K562 (cell line): ENCODE data around the gene ALK. TPM values are rescaled to one million over a fixed set of nuclear protein-coding genes. Genes with fewer than 3 reads are reported as not detected.

Source experiments
- ATAC-seq: fragments of 200-7000 bp; cut with Tn5 transposase; 3 replicates; pipeline ENCODE4 v1.9.1; 2020; ENCODE audit warnings: moderate library complexity
- BruUV-seq: library from RNA; stranded (reverse); fragments of 400-500 nt; replicated peaks from 2 replicates; lab custom pipeline; 2021; lab: Mats Ljungman, UMichigan
- CTCF ChIA-PET: fragments of 300-600 bp; formaldehyde crosslinking; extraction: SDS; loops from one replicate; lab custom pipeline; 2021; ENCODE audit warnings: low intra/inter-chr PET ratio; lab: Yijun Ruan, JAX
- POLR2A ChIA-PET: fragments of 300-600, 350-650 bp; sonication (Branson Sonifier 250); formaldehyde crosslinking; extraction: SDS; loops from one replicate; lab custom pipeline; 2021; ENCODE audit warnings: antibody characterized with exemption, inconsistent platforms; lab: Yijun Ruan, JAX
- DNase-seq, 4 experiments: peaks; one replicate each; pipeline versions ENCODE4 v3.0.0 to v3.0.0-alpha.2; 2011 to 2018; ENCODE audit warnings: low spot score in 3 of 4, mixed read lengths in 3 of 4; ENCODE audit errors: extremely low read depth in 1 of 4
- FAIRE-seq: peaks from 2 replicates; lab custom pipeline; 2011; peaks lifted over from hg19 to GRCh38; lab: Jason Lieb, UNC
- H2AFZ ChIP-seq: 2 replicates; pipeline ENCODE4 v1.6.0; 2011; ENCODE audit warnings: low read depth, low read length, control low read depth, inconsistent platforms
- H3K27ac ChIP-seq: fragments of 200-600 bp; 3 replicates; pipeline ENCODE4 v1.8.0; 2011; ENCODE audit warnings: low read depth, mild to moderate bottlenecking, control low read depth, inconsistent platforms, low read length, moderate library complexity, mixed read lengths; ENCODE audit errors: extremely low read depth
- H3K27me3 ChIP-seq, 2 experiments: fragments of 300-600 bp in 1 of 2; 2 replicates in 1 of 2; 3 replicates in 1 of 2; pipeline versions ENCODE4 v1.6.0 to v1.8.0; 2011; ENCODE audit warnings: inconsistent platforms in 2 of 2, low read length in 2 of 2, mild to moderate bottlenecking in 1 of 2, mixed read lengths in 1 of 2, moderate library complexity in 1 of 2; ENCODE audit not compliant: control insufficient read depth in 2 of 2, insufficient read depth in 2 of 2
- H3K36me3 ChIP-seq: fragments of 300-600 bp; 3 replicates; pipeline ENCODE4 v1.8.0; 2011; ENCODE audit warnings: mild to moderate bottlenecking, low read length, inconsistent platforms; ENCODE audit not compliant: control insufficient read depth, insufficient read depth
- H3K4me1 ChIP-seq, 2 experiments: fragments of 200-600 bp in 1 of 2; replicated peaks in 1 of 2; 2 replicates in 1 of 2; 3 replicates in 1 of 2; pipeline versions ENCODE4 v1.5.1 to v1.8.0; 2011; ENCODE audit warnings: inconsistent platforms in 2 of 2, low read length in 2 of 2, mild to moderate bottlenecking in 1 of 2, mixed read lengths in 1 of 2, moderate library complexity in 1 of 2; ENCODE audit not compliant: control insufficient read depth in 2 of 2, insufficient read depth in 2 of 2
- H3K4me2 ChIP-seq: 2 replicates; pipeline ENCODE4 v1.6.1; 2011; ENCODE audit warnings: low read length, control low read depth, inconsistent platforms, mixed read lengths; ENCODE audit not compliant: insufficient read depth
- H3K4me3 ChIP-seq: fragments of 200-600 bp; sonication (generic), shearing (Covaris generic); 2 replicates; pipeline ENCODE4 v1.5.1; 2016; ENCODE audit warnings: control low read depth, inconsistent platforms
- H3K79me2 ChIP-seq: fragments of 200-600 bp; 3 replicates; pipeline ENCODE4 v1.8.0; 2011; ENCODE audit warnings: low read length, inconsistent platforms; ENCODE audit not compliant: control insufficient read depth, insufficient read depth
- H3K9ac ChIP-seq, 2 experiments: 2 replicates each; pipeline versions ENCODE4 v1.6.0 to v1.6.1; 2011; ENCODE audit warnings: low read depth in 2 of 2, low read length in 2 of 2, control low read depth in 1 of 2, inconsistent platforms in 1 of 2, mild to moderate bottlenecking in 1 of 2, mixed read lengths in 1 of 2; ENCODE audit not compliant: insufficient read depth in 1 of 2
- H3K9me1 ChIP-seq: one replicate; pipeline ENCODE4 v1.6.0; 2011; ENCODE audit warnings: inconsistent platforms, mild to moderate bottlenecking, low read length, moderate library complexity; ENCODE audit not compliant: control insufficient read depth, insufficient read depth
- H3K9me3 ChIP-seq: replicated peaks from 2 replicates; pipeline ENCODE4 v1.5.1; 2011; ENCODE audit warnings: low read depth, low read length, inconsistent platforms; ENCODE audit not compliant: control insufficient read depth, insufficient read depth
- H4K20me1 ChIP-seq: replicated peaks from 2 replicates; pipeline ENCODE4 v1.6.1; 2011; ENCODE audit warnings: low read length, inconsistent platforms, mixed read lengths; ENCODE audit not compliant: control insufficient read depth, insufficient read depth
- CHD4 ChIP-seq: fragments of 200-600 bp; sonication (generic); IDR thresholded peaks from 3 replicates; pipeline ENCODE4 v1.6.1; 2012; ENCODE audit warnings: low read depth, mild to moderate bottlenecking, mixed read lengths, low read length, inconsistent platforms; ENCODE audit not compliant: insufficient read depth, insufficient replicate concordance, poor library complexity, severe bottlenecking
- CREB5 ChIP-seq: fragments of 250-450 bp; sonication (Bioruptor Pico); IDR thresholded peaks from 2 replicates; pipeline ENCODE4 v1.5.0; 2020; ENCODE audit warnings: mild to moderate bottlenecking
- DEAF1 ChIP-seq: fragments of 450-650 bp; formaldehyde crosslinking; IDR thresholded peaks from 2 replicates; pipeline ENCODE4 v1.4.0; 2020; ENCODE audit warnings: mild to moderate bottlenecking, moderate library complexity
- FUS ChIP-seq: fragments of 200-400 bp; formaldehyde crosslinking; optimal IDR thresholded peaks from 2 replicates; pipeline ENCODE3; 2017; ENCODE audit warnings: low read depth, low read length
- HEY1 ChIP-seq: fragments of 250-450 bp; sonication (Bioruptor Pico); IDR thresholded peaks from 2 replicates; pipeline ENCODE4 v1.5.0; 2020; ENCODE audit warnings: mild to moderate bottlenecking, moderate library complexity, borderline replicate concordance
- HMGN3 ChIP-seq: IDR thresholded peaks from 2 replicates; pipeline ENCODE4 v1.6.1; 2011; ENCODE audit warnings: borderline replicate concordance, low read depth, mild to moderate bottlenecking, mixed read lengths, low read length; ENCODE audit not compliant: insufficient read length; ENCODE audit errors: extremely low read depth
- MBD2 ChIP-seq: sonication (generic); IDR thresholded peaks from 2 replicates; pipeline ENCODE4 v1.6.1; 2016; ENCODE audit warnings: low read depth, borderline replicate concordance
- NFRKB ChIP-seq: fragments of 450-650 bp; IDR thresholded peaks from 2 replicates; pipeline ENCODE4 v1.6.1; 2016; ENCODE audit warnings: low read depth
- NR4A1 ChIP-seq, 2 experiments: fragments of 250-450 bp in 1 of 2; fragments of 450-650 bp in 1 of 2; sonication (Bioruptor Pico) in 1 of 2; IDR thresholded peaks; 2 replicates each; pipeline versions ENCODE4 v1.4.0 to v1.6.1; 2016 to 2020; ENCODE audit warnings: mild to moderate bottlenecking in 2 of 2, missing compliant biosample characterization in 1 of 2, missing genetic modification characterization in 1 of 2, moderate library complexity in 1 of 2
- RFX7 ChIP-seq: fragments of 250-450 bp; sonication (Bioruptor Pico); IDR thresholded peaks from 2 replicates; pipeline ENCODE4 v1.5.1; 2021; ENCODE audit warnings: mild to moderate bottlenecking
- THAP7 ChIP-seq: fragments of 250-450 bp; sonication (Bioruptor Pico); IDR thresholded peaks from 2 replicates; pipeline ENCODE4 v1.5.0; 2021
- ZNF586 ChIP-seq: fragments of 450-650 bp; formaldehyde crosslinking; conservative IDR thresholded peaks from 2 replicates; pipeline ENCODE4 v1.4.0; 2020; ENCODE audit warnings: mild to moderate bottlenecking, moderate library complexity
- WGBS: fragments of 100-300 bp; shearing (Covaris generic); methylation state at CpG from one replicate; pipeline ENCODE4 v1.1.6; 2016; ENCODE audit warnings: low coverage, mixed read lengths; ENCODE audit not compliant: insufficient coverage; ENCODE audit errors: missing lambda C conversion rate; 5-methylcytosine and 5-hydroxymethylcytosine counted together
- in situ Hi-C: fragments of 300-500 bp; cut with MboI; formaldehyde crosslinking; loops from 4 replicates; pipeline ENCODE4 v1.15.0; 2018; ENCODE audit warnings: inconsistent platforms, mixed read lengths
- intact Hi-C: fragments of 100-400 bp; cut with micrococcal nuclease; formaldehyde crosslinking; loops from 2 replicates; pipeline ENCODE4 v1.14.2; 2022
- polyA plus RNA-seq, 8 experiments: library from polyadenylated mRNA; depleted of rRNA in 4 of 8; stranded (reverse) in 5 of 8; unstranded in 3 of 8; fragments of >200 nt; fragmentation: Nextera tagmentation in 2 of 8; fragmentation: Illumina TruSeq in 1 of 8; extraction: Ambion mirVana in 2 of 8; extraction: Trizol in 1 of 8; gene quantifications; 2 replicates each; pipeline versions ENCODE4 v1.2.1 to v1.2.3, GENCODE V29; 2011 to 2014; ENCODE audit warnings: inconsistent platforms in 1 of 8, missing spikeins in 1 of 8
- total RNA-seq, 7 experiments: library from RNA; depleted of rRNA in 6 of 7; stranded (reverse); fragments of >200 nt in 6 of 7; fragmentation: Illumina TruSeq in 2 of 7; extraction: Trizol in 2 of 7; gene quantifications; 2 replicates each; pipeline versions ENCODE4 v1.2.1 to v1.2.3, GENCODE V29; 2011 to 2021; ENCODE audit warnings: low replicate concordance in 1 of 7

Gene ALK
- total and polyA plus RNA-seq, 9 of the 15 experiments (the other 6 are each of a cell fraction or from before 2014, with no cell fraction given), result not detected

GRCh38 chr2:29697715-29698114, 223.7 kb downstream of the ALK start:
- intact Hi-C loops, result no loop called here
- no peaks in the 10 kb centered on the region for H3K79me2 ChIP-seq
- DNase-seq, result no peak
- 0% methylated on average over 2 of the region's 2 CpGs for WGBS
- H4K20me1 ChIP-seq, result no peaks in the 10 kb centered on the region; the same call in 1 of the 2 replicates
- no peak for FAIRE-seq
- ATAC-seq, result no peak
- in situ Hi-C loops, result no loop called here
- H3K4me3 ChIP-seq, result no peak overlapping the region
- BruUV-seq, result no TSS peak
- H3K9me3 ChIP-seq, result no peaks in the 10 kb centered on the region
- no peaks in the 10 kb centered on the region for H3K9me1 ChIP-seq
- no peaks in the 10 kb centered on the region for H3K4me1 ChIP-seq
- no peak overlapping the region for H3K27ac ChIP-seq
- POLR2A ChIA-PET, result no interaction called here
- H3K9ac ChIP-seq, result no peak overlapping the region
- no peaks in the 10 kb centered on the region for H3K36me3 ChIP-seq
- no peak overlapping the region for H2AFZ ChIP-seq
- CTCF ChIA-PET, result no interaction called here
- no peaks in the 10 kb centered on the region for H3K27me3 ChIP-seq
- H3K4me2 ChIP-seq, result no peak overlapping the region
- TF ChIP-seq NR4A1 (CRISPR knock-in tag; IDR thresholded peaks at IDR 0.05), result no peak
- TF ChIP-seq NR4A1 (tag; IDR thresholded peaks at IDR 0.05), result no peak
- TF ChIP-seq THAP7 (CRISPR knock-in tag), result no peak
- TF ChIP-seq CHD4, result no peak
- no peak for TF ChIP-seq RFX7
- TF ChIP-seq ZNF586 (CRISPR knock-in tag), result no peak
- no peak for TF ChIP-seq MBD2
- no peak for TF ChIP-seq CREB5 (CRISPR knock-in tag)
- TF ChIP-seq NFRKB, result no peak
- TF ChIP-seq FUS, result no peak
- no peak for TF ChIP-seq DEAF1 (CRISPR knock-in tag)
- no peak for TF ChIP-seq HMGN3
- TF ChIP-seq HEY1 (CRISPR knock-in tag), result no peak
